D341Med (cell line): ENCODE results near the gene SPATA33.
"Not testable (repeated sequence)": the region's sequence is repeated elsewhere in the genome, so short reads cannot be mapped to it uniquely, and the experiment has no call there.

Source experiments
- DNase-seq: peaks from one replicate; pipeline ENCODE4 v3.0.0; 2012; ENCODE audit warnings: low spot score

Gene SPATA33

GRCh38 chr16:89629827-89630610, 27.6 kb upstream of the SPATA33 start:
- DNase-seq = no peak

DNA sequence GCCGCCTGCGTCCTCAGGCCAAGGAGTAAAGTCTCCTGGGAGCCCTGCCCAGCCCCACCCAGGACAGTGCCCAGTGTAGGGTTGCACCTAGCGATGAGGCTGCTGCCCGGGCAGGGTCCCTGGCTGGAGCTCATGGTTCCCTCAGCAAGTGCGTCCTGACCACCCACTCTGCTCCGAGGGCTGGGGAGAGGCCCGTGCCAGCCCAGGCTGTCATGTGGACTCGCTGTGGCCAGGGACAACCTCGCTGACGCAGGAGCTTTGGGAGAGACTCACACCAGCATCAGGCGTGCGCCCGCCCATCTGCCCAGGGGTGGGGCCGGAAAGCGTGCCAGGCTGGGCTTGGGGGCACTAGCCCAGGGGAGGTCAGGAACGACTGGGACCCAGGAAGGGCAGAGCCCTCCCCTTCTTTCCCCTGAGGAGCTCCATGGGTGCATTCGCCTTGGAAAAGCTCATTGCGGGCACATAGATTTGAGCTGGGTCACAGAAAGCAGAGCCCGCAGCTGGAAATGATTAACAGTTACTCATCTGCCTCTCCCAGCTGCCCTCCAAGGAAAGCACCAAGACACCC, 24.5 kb upstream of the SPATA33 start:
- DNase-seq = no peak

DNA sequence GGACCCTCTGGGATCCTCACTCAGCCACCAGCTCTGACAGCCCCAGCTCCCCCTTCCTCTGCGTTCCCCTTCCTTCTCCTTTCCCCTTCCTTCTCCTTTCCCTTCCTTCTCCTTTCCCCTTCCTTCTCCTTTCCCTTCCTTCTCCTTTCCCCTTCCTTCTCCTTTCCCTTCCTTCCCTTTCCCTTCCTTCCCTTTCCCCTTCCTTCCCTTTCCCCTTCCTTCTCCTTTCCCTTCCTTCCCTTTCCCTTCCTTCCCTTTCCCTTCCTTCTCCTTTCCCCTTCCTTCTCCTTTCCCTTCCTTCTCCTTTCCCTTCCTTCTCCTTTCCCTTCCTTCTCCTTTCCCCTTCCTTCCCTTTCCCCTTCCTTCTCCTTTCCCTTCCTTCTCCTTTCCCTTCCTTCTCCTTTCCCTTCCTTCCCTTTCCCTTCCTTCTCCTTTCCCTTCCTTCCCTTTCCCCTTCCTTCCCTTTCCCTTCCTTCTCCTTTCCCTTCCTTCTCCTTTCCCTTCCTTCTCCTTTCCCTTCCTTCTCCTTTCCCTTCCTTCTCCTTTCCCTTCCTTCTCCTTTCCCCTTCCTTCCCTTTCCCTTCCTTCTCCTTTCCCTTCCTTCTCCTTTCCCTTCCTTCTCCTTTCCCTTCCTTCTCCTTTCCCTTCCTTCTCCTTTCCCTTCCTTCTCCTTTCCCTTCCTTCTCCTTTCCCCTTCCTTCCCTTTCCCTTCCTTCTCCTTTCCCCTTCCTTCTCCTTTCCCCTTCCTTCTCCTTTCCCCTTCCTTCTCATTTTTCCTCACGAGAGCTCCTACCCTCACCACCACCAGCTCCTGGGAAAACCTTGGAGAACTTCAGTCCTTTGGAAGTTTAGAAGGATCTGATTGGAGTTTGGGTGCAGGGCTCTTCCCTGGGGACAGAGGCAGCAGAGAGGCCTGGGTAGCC, 22.9 kb upstream of the SPATA33 start:
- not testable (repeated sequence) for DNase-seq

GRCh38 chr16:89636663-89637062, 21.0 kb upstream of the SPATA33 start:
- no peak for DNase-seq

DNA sequence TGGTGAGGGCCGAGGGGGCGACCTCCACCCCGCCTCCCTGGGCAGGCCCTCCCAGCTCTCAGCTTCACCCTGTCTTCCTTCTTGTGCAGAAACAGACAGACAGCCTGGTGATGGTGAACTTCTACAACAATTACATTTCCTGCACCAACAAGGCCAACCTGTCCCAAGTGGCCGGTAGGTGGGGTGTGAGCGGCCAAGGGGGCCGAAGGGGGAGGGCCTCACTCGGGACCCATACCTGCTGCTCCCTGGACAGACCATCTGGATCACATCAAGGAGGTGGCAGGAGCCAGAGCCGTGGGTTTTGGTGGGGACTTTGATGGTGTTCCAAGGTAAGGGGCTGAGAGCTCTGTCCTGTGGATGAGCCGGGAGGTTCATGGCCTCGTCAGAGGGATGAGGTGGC, 20.3 kb upstream of the SPATA33 start:
- DNase-seq = no peak

DNA sequence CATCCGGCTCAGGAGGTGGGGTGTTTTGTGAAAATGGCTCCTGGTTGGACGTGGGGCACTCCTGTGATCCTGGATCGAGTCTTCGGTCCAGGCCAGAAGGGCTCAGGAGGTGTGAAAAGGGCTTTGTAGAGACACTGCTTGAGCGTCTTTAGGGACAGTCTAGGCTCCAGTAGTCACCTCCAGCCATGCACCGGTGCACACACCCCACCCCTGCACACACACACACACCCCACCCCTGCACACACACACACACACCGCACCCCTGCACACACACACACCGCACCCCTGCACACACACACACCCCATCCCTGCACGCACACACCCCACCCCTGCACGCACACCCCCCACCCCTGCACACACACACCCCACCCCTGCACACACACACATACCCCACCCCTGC, 19.2 kb upstream of the SPATA33 start:
- no peak for DNase-seq

GRCh38 chr16:89639385-89639784, 18.3 kb upstream of the SPATA33 start:
- DNase-seq = no peak

DNA sequence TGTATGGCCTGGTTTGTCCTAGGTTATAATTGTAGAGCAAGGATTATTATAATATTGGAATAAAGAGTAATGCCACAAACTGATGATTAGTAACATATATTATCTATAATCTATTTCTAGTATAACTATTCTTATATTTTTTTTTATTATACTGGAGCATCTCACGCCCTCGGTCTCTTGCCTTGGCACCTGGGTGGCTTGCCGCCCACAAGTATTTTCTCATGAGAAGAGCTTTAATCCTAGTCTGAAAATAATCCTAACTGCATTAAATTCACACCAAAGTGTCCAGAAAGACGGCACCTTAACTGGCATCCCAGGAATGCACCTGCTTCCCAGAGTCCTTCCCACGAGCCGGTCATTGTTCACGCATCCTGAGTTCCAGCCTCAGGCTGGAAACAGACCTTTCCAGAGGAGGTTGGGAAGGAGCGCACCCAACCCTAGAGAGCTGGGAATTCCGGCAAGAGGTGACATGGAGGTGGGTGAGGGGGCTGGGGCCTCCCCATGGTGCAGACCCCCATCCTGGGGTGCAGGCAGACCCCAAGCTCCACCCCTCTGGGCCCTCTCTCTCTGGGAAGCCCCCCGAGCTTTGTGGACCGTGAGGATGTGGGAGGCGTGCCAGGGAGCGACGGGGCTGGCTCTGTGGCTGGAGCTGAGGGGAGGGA, 16.0 kb upstream of the SPATA33 start:
- no peak for DNase-seq

DNA sequence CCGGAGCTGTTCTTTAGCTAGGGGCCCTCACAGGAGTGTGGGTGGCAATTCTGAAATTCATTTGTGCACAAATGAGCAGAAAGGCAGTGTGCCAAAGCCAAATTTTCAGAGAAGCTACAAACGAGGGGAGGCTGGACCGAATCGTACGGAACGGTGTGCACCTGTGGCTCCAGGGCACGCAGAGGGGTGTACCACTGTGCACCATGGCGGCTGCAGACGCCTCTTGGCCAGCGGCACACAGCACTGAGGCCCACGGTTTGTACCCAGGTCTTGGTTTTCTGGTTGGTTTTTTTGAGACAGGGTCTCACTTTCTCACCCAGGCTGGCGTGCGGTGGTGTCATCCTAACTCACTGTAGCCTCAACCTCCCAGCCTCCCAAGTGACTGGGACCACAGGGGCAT, 15.1 kb upstream of the SPATA33 start:
- DNase-seq = no peak

DNA sequence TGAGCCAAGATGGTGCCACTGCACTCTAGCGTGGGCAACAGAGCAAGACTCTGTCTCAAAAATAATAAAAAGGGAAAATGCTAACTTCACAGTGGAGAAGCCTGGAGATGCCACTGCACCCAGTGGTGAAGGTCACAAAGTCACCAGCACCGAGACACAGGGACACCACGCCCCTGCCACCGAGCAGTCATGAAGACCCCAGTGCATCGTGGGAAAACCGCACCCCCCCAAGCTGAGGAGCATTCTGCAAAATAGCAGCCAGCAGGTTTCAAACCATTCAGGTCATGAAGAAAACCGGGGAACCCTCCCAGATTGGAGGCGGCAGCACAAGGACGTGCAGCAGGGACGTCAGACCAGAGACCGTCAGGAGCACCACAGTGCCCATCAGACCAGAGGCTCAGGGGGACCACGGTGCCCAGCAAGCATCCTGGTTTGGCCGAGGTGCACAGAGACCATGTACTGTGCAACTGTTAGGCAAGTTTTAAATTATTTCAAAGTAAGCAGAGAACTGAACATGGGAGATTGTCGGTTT, 13.8 kb upstream of the SPATA33 start:
- DNase-seq = no peak

DNA sequence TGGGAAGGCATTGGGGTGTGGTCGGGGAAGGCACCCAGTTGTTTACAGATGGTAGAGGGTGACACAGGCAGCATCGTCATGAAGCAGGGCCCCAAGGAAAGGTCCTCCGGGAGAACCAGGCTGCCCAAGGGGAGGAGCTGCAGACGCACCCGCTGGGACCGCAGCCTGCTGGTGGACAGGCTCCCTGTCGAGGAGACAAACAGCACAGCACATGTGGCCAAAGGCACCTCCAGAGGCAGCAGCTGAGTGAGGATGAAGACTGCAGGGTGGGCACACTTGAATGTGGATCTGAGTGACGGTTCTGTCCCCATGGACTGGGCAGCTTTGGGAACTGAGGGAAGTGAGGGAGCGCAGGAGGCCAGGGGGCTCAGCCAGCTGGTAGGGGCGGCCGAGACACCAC, 12.5 kb upstream of the SPATA33 start:
- no peak for DNase-seq

GRCh38 chr16:89646270-89646669, 11.4 kb upstream of the SPATA33 start:
- no peak for DNase-seq

DNA sequence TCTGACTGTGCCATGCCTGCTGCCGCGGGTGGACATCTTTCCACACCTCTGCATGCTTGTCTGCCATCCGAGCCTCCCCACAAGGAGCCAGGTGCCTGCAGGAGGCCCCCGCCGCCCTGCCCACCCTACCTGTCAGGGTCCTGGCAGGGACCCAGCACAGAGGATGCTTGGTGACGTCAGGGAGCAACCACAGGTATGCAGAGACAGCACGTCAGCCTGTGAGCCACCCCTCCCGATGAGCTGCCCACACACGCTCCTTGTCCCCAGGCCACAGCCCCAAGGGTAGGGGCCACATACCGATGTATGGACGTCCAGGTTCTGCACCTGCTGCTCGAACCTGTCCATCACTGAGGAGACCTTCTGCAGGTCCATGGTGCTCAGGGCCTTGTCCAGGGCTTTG, 10.7 kb upstream of the SPATA33 start:
- DNase-seq = no peak

GRCh38 chr16:89651584-89651983, 6.1 kb upstream of the SPATA33 start:
- DNase-seq = no peak

- DNase-seq = no peak
These were observed 3.9 kb upstream of the SPATA33 start for GRCh38 chr16:89653656-89654295.

DNA sequence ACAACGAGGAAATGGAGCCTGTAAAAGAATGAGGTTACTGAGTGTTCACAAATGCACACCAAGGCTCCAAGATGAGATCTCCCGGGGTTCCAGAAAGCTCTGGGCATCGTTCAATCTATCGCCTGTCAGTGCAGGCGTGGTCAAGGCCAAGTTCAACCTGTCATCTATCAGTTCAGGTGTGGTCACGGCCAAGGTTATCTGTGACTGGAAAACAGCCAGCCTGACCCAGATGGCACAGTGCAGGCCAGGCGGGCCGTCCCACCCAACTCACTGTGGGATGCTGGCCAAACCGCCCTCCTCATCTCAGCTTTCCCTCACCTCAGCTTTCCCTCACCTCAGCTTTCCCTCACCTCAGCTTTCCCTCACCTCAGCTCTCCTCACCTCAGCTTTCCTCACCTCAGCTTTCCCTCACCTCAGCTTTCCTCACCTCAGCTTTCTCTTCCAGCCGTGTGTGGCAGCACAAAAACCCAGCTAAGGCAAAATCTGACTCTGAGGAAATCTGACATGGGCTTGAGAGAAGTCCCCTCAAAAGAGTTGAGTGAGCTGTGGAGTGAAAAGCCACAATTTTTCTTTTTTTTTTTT, 2.5 kb upstream of the SPATA33 start:
- DNase-seq = no peak

GRCh38 chr16:89656435-89657121, 1.1 kb upstream of the SPATA33 start:
- no peak for DNase-seq

DNA sequence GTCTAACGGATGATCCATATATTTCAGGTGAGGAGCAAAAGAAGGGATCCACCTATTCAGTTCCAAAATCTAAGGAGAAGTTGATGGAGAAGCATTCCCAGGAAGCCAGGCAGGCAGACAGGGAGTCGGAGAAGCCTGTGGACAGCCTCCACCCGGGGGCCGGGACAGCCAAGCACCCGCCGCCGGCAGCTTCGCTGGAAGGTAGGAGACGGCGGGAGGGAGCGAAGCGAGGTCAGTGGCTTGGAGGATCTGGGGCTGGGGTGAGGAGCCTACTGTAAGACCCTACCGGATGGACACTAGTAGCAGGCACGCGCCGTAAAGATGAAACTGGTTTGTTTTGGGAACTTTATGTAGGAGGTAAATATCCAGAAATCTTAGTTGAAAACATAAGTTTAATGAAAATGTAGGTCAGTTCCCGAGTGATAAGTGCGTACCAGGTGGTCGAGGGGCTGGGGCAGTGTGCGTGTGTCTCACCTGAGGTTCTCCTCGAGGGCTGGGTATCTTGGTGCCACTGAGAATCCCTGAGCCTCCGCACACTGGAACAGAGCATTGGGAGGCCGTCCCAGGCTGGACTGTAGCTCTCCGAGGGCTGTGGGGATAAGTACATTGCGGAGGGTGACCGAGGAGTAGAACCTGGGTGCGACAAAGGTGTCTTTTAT, 714 bp downstream of the SPATA33 start:
- peak; percentile 55 for DNase-seq

DNA sequence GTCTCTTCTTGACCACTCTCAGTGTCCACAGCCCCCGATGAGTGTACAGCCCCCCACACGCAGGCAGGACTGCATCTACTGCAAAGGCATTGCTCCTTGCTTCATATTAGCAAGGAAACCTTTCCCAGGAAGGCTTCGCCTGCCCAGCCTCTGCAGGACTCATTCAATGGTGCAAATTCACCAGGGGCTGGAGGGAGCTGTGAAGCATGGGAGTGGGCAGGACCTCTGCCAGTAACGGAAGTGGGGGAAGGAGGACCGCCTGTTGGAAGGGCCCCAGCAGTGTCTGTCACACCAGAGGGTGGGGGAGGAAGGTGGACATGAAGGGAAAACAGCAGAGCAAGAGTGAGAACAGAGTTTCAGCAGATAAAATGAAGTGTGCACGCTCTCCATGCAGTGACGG, 2.5 kb downstream of the SPATA33 start:
- peak; percentile 4 for DNase-seq

DNA sequence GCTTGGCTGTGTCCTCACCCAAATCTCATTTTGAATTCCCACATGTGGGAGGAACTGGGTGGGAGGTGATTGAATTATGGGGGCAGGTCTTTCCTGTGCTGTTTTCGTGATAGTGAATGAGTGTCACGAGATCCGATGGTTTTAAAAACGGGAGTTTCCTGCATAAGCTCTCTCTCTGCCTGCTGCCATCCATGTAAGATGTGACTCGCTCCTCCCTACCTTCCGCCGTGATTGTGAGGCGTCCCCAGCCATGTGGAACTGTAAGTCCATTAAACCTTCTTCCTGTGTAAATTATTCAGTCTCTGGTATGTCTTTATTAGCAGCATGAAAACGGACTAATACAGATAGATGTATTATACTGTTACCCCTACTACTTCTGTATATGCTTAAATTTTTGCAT, 3.6 kb downstream of the SPATA33 start:
- no peak for DNase-seq
